Panc1 (cell line): ENCODE results near the gene ADSL. TPM values are rescaled to one million over a fixed set of nuclear protein-coding genes. Genes with fewer than 3 reads are reported as not detected.

ENCODE experiments used
- ATAC-seq: fragments of 200-7000 bp; cut with Tn5 transposase; 2 replicates; pipeline ENCODE4 v1.9.1; 2020; ENCODE audit warnings: mild to moderate bottlenecking, moderate library complexity
- BruUV-seq: library from RNA; stranded (reverse); fragments of 400-500 nt; replicated peaks from 2 replicates; lab custom pipeline; 2021; lab: Mats Ljungman, UMichigan
- CTCF ChIA-PET: fragments of 300-600 bp; sonication (Branson Sonifier 250); formaldehyde crosslinking; loops from one replicate; lab custom pipeline; 2022; ENCODE audit warnings: antibody characterized with exemption; lab: Charles Lee
- POLR2A ChIA-PET: fragments of 300-600 bp; sonication (Branson Sonifier 250); formaldehyde crosslinking; loops from one replicate; lab custom pipeline; 2022; ENCODE audit warnings: antibody characterized with exemption; lab: Charles Lee
- DNase-seq: peaks from one replicate; pipeline ENCODE4 v3.0.0-alpha.2; 2010; ENCODE audit warnings: low read depth, low spot score
- H3K27ac ChIP-seq: 2 replicates; pipeline ENCODE4 v1.5.1; 2011; ENCODE audit warnings: mild to moderate bottlenecking, low read length, inconsistent platforms
- H3K27me3 ChIP-seq: fragments of 200-500 bp; sonication (Bioruptor generic); 2 replicates; pipeline ENCODE4 v1.6.0; 2014; ENCODE audit warnings: low read length, inconsistent platforms; ENCODE audit not compliant: control insufficient read depth, insufficient read depth
- H3K36me3 ChIP-seq: fragments of 200-500 bp; sonication (Bioruptor generic); 2 replicates; pipeline ENCODE4 v1.5.1; 2014; ENCODE audit warnings: inconsistent platforms, mild to moderate bottlenecking, low read length, moderate library complexity; ENCODE audit not compliant: control insufficient read depth, insufficient read depth
- H3K4me1 ChIP-seq: 2 replicates; pipeline ENCODE4 v1.5.1; 2011; ENCODE audit warnings: inconsistent platforms, mild to moderate bottlenecking, low read length, moderate library complexity; ENCODE audit not compliant: control insufficient read depth, insufficient read depth
- H3K4me3 ChIP-seq, 2 experiments: 2 replicates each; pipeline ENCODE4 v1.5.1; 2011 to 2012; ENCODE audit warnings: low read depth in 2 of 2, low read length in 2 of 2, mild to moderate bottlenecking in 2 of 2, inconsistent platforms in 1 of 2, moderate library complexity in 1 of 2
- H3K9me3 ChIP-seq: fragments of 200-500 bp; sonication (Bioruptor generic); 2 replicates; pipeline ENCODE4 v1.5.1; 2014; ENCODE audit warnings: low read depth, mild to moderate bottlenecking, inconsistent platforms, low read length, moderate library complexity; ENCODE audit not compliant: control insufficient read depth, insufficient read depth
- POLR2AphosphoS5 ChIP-seq: IDR thresholded peaks from 2 replicates; pipeline ENCODE4 v1.6.1; 2012; ENCODE audit warnings: mild to moderate bottlenecking, low read depth, low read length, moderate library complexity
- SIN3A ChIP-seq: IDR thresholded peaks from 2 replicates; pipeline ENCODE4 v1.6.1; 2012; ENCODE audit warnings: low read depth, mild to moderate bottlenecking, low read length, moderate library complexity, borderline replicate concordance; ENCODE audit not compliant: insufficient read depth
- TCF7L2 ChIP-seq: IDR thresholded peaks from 2 replicates; pipeline ENCODE4 v1.6.1; 2011; ENCODE audit warnings: mild to moderate bottlenecking, low read depth, low read length, inconsistent platforms
- in situ Hi-C: cut with HindIII; loops from 2 replicates; pipeline ENCODE4 v1.10.0; 2016; ENCODE audit warnings: low sequenced_read_pairs, low pct_unique_long_range_greater_than_20kb
- intact Hi-C: fragments of 100-400 bp; cut with micrococcal nuclease; formaldehyde crosslinking; loops from one replicate; pipeline ENCODE4 v1.10.0; 2022; ENCODE audit not compliant: unreplicated experiment
- total RNA-seq: library from RNA; stranded (reverse); gene quantifications from one replicate; pipeline ENCODE4 v1.2.1, GENCODE V29; 2021; ENCODE audit not compliant: unreplicated experiment
- TF ChIP-seq, protein P1 (sequence below): fragments of 450-650 bp; IDR thresholded peaks from 2 replicates; pipeline ENCODE4 v1.5.1; 2017; ENCODE audit warnings: mild to moderate bottlenecking
- TF ChIP-seq, protein P2 (sequence below), 2 experiments: IDR thresholded peaks; 2 replicates each; pipeline ENCODE4 v1.6.1; 2011 to 2012; ENCODE audit warnings: low read depth in 2 of 2, control low read depth in 1 of 2, low read length in 1 of 2, mild to moderate bottlenecking in 1 of 2, moderate library complexity in 1 of 2; ENCODE audit not compliant: insufficient read depth in 1 of 2

ADSL gene
- total RNA-seq, 1 experiment from 2014 or later, result 107 TPM

- no TSS peak for BruUV-seq
- H3K27me3 ChIP-seq, result no peaks in the 10 kb centered on the region
- peaks cover 2% of the 10 kb centered on the region; the same call in 1 of the 2 replicates for H3K36me3 ChIP-seq
- ChIA-PET POLR2A (no interaction called here), CTCF (no interaction called here)
- no peak overlapping the region for H3K27ac ChIP-seq
- H3K4me1 ChIP-seq, result no peaks in the 10 kb centered on the region
- intact Hi-C loops (no loop called here), in situ Hi-C loops (no loop called here)
- no peaks in the 10 kb centered on the region for H3K9me3 ChIP-seq
- no peak overlapping the region for H3K4me3 ChIP-seq
- no peak for DNase-seq
- no peak for TF ChIP-seq TCF7L2
- TF ChIP-seq, protein P1, sequence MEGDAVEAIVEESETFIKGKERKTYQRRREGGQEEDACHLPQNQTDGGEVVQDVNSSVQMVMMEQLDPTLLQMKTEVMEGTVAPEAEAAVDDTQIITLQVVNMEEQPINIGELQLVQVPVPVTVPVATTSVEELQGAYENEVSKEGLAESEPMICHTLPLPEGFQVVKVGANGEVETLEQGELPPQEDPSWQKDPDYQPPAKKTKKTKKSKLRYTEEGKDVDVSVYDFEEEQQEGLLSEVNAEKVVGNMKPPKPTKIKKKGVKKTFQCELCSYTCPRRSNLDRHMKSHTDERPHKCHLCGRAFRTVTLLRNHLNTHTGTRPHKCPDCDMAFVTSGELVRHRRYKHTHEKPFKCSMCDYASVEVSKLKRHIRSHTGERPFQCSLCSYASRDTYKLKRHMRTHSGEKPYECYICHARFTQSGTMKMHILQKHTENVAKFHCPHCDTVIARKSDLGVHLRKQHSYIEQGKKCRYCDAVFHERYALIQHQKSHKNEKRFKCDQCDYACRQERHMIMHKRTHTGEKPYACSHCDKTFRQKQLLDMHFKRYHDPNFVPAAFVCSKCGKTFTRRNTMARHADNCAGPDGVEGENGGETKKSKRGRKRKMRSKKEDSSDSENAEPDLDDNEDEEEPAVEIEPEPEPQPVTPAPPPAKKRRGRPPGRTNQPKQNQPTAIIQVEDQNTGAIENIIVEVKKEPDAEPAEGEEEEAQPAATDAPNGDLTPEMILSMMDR, result no peak
- TF ChIP-seq, protein P2, sequence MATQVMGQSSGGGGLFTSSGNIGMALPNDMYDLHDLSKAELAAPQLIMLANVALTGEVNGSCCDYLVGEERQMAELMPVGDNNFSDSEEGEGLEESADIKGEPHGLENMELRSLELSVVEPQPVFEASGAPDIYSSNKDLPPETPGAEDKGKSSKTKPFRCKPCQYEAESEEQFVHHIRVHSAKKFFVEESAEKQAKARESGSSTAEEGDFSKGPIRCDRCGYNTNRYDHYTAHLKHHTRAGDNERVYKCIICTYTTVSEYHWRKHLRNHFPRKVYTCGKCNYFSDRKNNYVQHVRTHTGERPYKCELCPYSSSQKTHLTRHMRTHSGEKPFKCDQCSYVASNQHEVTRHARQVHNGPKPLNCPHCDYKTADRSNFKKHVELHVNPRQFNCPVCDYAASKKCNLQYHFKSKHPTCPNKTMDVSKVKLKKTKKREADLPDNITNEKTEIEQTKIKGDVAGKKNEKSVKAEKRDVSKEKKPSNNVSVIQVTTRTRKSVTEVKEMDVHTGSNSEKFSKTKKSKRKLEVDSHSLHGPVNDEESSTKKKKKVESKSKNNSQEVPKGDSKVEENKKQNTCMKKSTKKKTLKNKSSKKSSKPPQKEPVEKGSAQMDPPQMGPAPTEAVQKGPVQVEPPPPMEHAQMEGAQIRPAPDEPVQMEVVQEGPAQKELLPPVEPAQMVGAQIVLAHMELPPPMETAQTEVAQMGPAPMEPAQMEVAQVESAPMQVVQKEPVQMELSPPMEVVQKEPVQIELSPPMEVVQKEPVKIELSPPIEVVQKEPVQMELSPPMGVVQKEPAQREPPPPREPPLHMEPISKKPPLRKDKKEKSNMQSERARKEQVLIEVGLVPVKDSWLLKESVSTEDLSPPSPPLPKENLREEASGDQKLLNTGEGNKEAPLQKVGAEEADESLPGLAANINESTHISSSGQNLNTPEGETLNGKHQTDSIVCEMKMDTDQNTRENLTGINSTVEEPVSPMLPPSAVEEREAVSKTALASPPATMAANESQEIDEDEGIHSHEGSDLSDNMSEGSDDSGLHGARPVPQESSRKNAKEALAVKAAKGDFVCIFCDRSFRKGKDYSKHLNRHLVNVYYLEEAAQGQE (IDR thresholded peaks at IDR 0.05; ENCODE audit: insufficient read depth in 1 of 2, low read depth in 2 of 2, low read length in 1 of 2), result no peak
- no peak for TF ChIP-seq SIN3A
- no peak for TF ChIP-seq POLR2AphosphoS5
- ATAC-seq, result no peak
Observed at GRCh38 chr22:40322818-40323447, 23.4 kb upstream of the ADSL start.

DNA sequence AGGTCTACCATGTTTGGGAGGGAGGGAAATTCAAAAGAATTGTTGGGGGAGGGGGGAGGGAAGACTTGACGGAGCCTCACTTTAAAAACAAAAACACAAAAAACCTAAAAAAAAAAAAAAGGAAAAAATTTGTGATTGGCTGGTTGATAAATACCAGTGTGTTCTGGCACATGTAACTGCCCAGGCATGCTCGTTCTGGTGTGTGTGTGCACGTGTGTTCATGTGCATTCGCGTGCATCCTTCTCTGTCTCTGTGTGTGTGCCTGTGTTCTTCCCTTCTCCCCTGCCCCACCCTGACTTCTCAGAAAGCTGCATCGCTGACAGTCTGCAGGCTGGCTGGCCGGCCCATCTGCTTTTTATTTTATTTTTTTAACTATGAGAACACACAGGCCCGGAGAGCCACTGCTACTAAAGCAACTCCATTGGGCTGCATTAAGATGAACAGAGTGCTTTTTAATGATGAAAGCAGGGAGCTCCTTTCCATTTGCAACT is 22.6 kb upstream of the ADSL start:
- Histone ChIP-seq H3K36me3 (peaks cover 2% of the 10 kb centered on the region; the same call in 1 of the 2 replicates), H3K4me3 (no peak overlapping the region), H3K27ac (no peak overlapping the region), H3K27me3 (no peaks in the 10 kb centered on the region), H3K9me3 (no peaks in the 10 kb centered on the region), H3K4me1 (no peaks in the 10 kb centered on the region)
- in situ Hi-C loops, result no loop called here
- DNase-seq, result no peak
- TF ChIP-seq SIN3A (no peak), POLR2AphosphoS5 (no peak), TCF7L2 (no peak)
- TF ChIP-seq, protein P1, result no peak
- TF ChIP-seq, protein P2 (IDR thresholded peaks at IDR 0.05; ENCODE audit: insufficient read depth in 1 of 2, low read depth in 2 of 2, low read length in 1 of 2), result no peak
- intact Hi-C loops, result no loop called here
- BruUV-seq, result TSS peak; percentile 74
- ATAC-seq, result no peak
- ChIA-PET CTCF (no interaction called here), POLR2A (no interaction called here)
